Measurements from ENCODE around the gene SHQ1.
"Not testable (repeated sequence)": the region's sequence is repeated elsewhere in the genome, so short reads cannot be mapped to it uniquely, and the experiment has no call there.

The SHQ1 gene

DNA sequence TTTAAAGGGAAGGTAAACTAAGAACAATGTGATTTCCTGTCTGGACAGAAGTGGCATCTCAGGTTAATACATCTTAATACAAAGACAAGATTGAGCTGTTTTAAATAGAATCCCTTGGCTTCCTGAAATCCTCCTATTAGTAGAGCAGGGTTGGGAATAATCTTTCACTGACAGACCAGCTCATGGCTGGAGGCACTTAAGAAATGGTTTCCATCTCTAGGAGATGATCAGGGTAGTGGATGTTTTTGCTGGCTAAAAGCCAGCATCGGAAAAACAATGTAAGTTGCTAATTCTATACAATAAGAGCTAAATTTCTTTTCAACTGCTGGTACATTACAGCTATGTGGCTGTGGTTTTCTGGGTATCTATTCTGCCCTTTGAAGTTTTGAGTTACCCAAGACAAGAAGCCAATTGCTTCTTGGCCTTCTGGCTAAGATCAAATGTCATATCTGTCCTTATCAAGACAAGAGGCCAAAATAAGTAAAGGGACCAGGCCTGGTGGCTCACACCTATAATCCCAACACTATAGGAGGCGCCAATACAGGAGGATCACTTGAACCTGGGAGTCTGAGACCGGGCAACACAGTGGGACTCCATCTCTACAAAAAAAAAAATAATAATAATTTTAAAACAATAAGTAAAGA is 49.6 kb downstream of the SHQ1 start:
- H3K79me2 ChIP-seq (ENCODE audit: control insufficient read depth, insufficient read depth, low read length, unreplicated experiment): no peaks in the 10 kb centered on the region
- no peaks in the 10 kb centered on the region for H3K36me3 ChIP-seq (ENCODE audit: insufficient read depth, low read length)
- no peak overlapping the region for H3K4me3 ChIP-seq (ENCODE audit: low read depth, low read length)
- no peaks in the 10 kb centered on the region for H3K27me3 ChIP-seq (ENCODE audit: insufficient read depth, low read length)
- peak overlapping the region; percentile 18; the same call in 1 of the 2 replicates for H3K27ac ChIP-seq (ENCODE audit: low read depth, low read length)
- no peak overlapping the region for H2AFZ ChIP-seq (ENCODE audit: low read length, unreplicated experiment)
- H3K4me1 ChIP-seq (ENCODE audit: control insufficient read depth, insufficient read depth, low read length, unreplicated experiment): peaks cover 13% of the 10 kb centered on the region

DNA sequence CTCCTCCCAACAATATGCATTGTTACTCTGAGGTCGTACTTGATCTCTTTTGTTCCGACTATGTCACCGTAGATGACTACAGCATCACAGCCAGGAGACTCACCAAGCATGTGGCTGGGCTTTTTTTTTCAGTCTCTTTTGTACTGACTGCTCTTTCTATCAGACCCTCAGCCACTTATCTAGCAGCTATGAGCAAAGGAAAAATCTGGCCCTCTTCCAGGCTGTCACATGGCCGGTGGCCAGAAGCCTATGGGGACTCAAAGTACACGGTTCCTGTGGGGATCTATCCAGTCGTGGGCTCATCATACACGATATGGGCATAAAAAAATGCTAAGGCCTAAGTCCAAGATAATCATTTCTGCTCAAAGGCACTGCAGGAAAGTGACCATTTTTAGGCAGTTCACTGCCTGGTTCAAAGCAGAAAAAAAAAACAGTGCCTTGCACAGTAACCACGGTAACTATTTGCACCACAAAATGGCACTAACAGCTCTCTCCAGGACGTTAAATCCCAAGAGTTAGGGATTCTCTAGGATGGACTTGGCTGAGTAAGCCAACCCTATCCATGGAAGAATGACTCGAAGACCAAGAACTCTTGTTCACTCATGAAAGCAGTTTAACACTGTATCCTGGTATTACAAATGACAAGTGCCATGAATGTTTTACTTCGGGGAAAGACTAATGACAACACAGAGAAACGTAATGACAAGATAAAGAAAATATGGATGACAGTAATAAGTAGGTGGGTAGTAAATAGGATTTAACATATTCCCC is 50.3 kb downstream of the SHQ1 start:
- no peaks in the 10 kb centered on the region for H3K36me3 ChIP-seq (ENCODE audit: insufficient read depth, low read length)
- H3K79me2 ChIP-seq (ENCODE audit: control insufficient read depth, insufficient read depth, low read length, unreplicated experiment): no peaks in the 10 kb centered on the region
- no peak overlapping the region for H2AFZ ChIP-seq (ENCODE audit: low read length, unreplicated experiment)
- H3K4me1 ChIP-seq (ENCODE audit: control insufficient read depth, insufficient read depth, low read length, unreplicated experiment): peaks cover 13% of the 10 kb centered on the region
- peak overlapping the region; percentile 18; the same call in 1 of the 2 replicates for H3K27ac ChIP-seq (ENCODE audit: low read depth, low read length)
- H3K27me3 ChIP-seq (ENCODE audit: insufficient read depth, low read length): no peaks in the 10 kb centered on the region
- H3K4me3 ChIP-seq (ENCODE audit: low read depth, low read length): no peak overlapping the region

DNA sequence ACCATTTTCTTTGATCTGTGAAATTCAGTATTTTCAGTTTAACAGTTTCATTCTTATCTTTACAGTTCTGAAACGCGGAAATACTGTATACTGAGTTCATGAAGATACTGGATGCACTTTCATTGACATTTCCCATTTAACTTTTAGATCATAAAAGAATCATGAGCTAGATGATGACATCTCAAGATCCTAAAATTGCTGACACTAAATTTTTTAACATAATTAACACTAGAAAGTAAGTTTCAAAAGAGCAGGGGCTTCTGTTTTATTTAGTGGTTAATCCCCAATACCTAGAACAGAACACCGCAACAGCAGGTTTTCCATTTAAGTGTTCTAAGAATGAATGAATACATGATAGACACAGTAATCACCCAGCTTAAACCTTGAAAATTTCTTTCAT is 54.2 kb downstream of the SHQ1 start:
- Histone ChIP-seq H3K4me3 (ENCODE audit: low read depth, low read length) (no peak overlapping the region), H3K27ac (ENCODE audit: low read depth, low read length) (no peak overlapping the region), H3K4me1 (ENCODE audit: control insufficient read depth, insufficient read depth, low read length, unreplicated experiment) (peaks cover 21% of the 10 kb centered on the region), H2AFZ (ENCODE audit: low read length, unreplicated experiment) (no peak overlapping the region), H3K36me3 (ENCODE audit: insufficient read depth, low read length) (peaks cover 4% of the 10 kb centered on the region; the same call in 1 of the 2 replicates), H3K27me3 (ENCODE audit: insufficient read depth, low read length) (no peaks in the 10 kb centered on the region), H3K79me2 (ENCODE audit: control insufficient read depth, insufficient read depth, low read length, unreplicated experiment) (no peaks in the 10 kb centered on the region)

DNA sequence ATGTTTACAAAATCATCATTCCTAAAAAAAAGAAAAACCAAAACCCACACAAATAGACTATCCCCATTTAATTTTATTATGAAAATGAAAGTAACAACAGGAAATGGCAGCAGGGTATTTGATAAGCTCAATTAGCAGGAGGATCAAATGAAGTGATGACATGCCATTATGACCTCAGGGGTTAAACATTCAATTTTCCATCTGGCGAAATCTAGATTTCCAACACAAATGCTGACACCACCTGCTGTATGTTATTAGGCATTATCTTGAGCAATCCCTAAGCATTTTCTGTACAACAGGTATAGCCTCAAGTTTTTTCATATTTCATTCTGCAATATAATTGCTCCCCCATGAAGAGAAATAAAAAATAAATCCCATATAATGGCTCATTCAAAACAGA is 57.1 kb downstream of the SHQ1 start:
- no peaks in the 10 kb centered on the region for H3K27me3 ChIP-seq (ENCODE audit: insufficient read depth, low read length)
- no peak overlapping the region for H3K27ac ChIP-seq (ENCODE audit: low read depth, low read length)
- no peak overlapping the region for H2AFZ ChIP-seq (ENCODE audit: low read length, unreplicated experiment)
- H3K4me3 ChIP-seq (ENCODE audit: low read depth, low read length): no peak overlapping the region
- H3K36me3 ChIP-seq (ENCODE audit: insufficient read depth, low read length): peaks cover 4% of the 10 kb centered on the region; the same call in 1 of the 2 replicates
- H3K79me2 ChIP-seq (ENCODE audit: control insufficient read depth, insufficient read depth, low read length, unreplicated experiment): no peaks in the 10 kb centered on the region
- H3K4me1 ChIP-seq (ENCODE audit: control insufficient read depth, insufficient read depth, low read length, unreplicated experiment): peaks cover 8% of the 10 kb centered on the region

DNA sequence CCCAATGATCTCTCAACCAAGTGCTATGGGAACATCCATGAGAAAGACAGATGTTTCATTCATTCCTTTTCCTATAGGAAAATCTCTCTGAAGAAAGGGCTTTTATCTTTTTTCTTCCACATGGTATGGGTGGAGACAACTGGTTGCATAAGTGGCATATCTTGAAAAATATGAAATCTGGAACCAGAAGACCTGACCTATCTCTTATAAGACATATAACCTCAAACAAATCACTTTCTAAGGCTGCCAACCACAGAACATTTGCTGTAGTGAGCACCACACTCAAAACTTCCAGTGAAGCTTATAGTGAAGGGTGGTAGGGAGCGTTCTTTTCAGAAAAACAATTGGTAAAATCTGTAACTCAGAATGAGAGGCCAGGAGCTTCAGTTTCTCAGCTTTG is 58.5 kb downstream of the SHQ1 start:
- H3K79me2 ChIP-seq (ENCODE audit: control insufficient read depth, insufficient read depth, low read length, unreplicated experiment): no peaks in the 10 kb centered on the region
- no peak overlapping the region for H3K27ac ChIP-seq (ENCODE audit: low read depth, low read length)
- H2AFZ ChIP-seq (ENCODE audit: low read length, unreplicated experiment): no peak overlapping the region
- H3K36me3 ChIP-seq (ENCODE audit: insufficient read depth, low read length): peaks cover 4% of the 10 kb centered on the region; the same call in 1 of the 2 replicates
- no peaks in the 10 kb centered on the region for H3K27me3 ChIP-seq (ENCODE audit: insufficient read depth, low read length)
- H3K4me1 ChIP-seq (ENCODE audit: control insufficient read depth, insufficient read depth, low read length, unreplicated experiment): peaks cover 8% of the 10 kb centered on the region
- no peak overlapping the region for H3K4me3 ChIP-seq (ENCODE audit: low read depth, low read length)

DNA sequence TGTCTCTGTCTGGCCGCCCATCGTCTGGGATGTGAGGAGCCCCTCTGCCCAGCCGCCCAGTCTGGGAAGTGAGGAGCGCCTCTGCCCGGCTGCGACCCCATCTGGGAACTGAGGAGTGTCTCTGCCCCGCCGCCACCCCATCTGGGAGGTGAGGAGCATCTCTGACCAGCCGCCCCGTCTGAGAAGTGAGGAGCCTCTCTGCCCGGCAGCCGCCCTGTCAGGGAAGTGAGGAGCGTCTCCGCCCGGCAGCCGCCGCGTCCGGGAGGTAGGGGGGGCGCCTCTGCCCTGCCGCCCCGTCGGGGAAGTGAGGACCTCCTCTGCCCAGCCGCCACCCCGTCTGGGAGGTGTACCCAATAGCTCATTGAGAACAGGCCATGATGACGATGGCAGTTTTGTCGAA is 60.0 kb downstream of the SHQ1 start:
- not testable (repeated sequence) for H3K27me3 ChIP-seq (ENCODE audit: insufficient read depth, low read length); H3K36me3 ChIP-seq (ENCODE audit: insufficient read depth, low read length); H3K79me2 ChIP-seq (ENCODE audit: control insufficient read depth, insufficient read depth, low read length, unreplicated experiment); H3K27ac ChIP-seq (ENCODE audit: low read depth, low read length); H3K4me3 ChIP-seq (ENCODE audit: low read depth, low read length); H3K4me1 ChIP-seq (ENCODE audit: control insufficient read depth, insufficient read depth, low read length, unreplicated experiment); H2AFZ ChIP-seq (ENCODE audit: low read length, unreplicated experiment)

DNA sequence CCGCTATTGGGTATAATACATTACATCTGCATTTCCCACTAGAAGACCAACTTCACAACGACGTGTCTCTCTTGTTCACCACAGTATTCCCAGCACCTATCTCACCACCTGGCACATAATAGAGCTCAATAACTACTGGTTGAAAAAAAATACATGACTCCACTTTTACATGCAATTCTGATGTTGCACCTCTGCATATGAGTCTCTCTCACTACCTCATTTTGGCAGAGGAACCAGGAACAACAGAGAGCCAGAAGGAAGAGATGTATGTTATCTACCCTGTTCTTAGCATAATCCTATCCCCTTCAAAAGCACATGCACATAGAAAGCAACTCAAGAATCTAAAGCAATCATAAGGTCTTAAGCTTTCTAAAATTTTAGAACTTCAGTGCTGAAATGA is 61.6 kb downstream of the SHQ1 start:
- no peaks in the 10 kb centered on the region for H3K79me2 ChIP-seq (ENCODE audit: control insufficient read depth, insufficient read depth, low read length, unreplicated experiment)
- no peaks in the 10 kb centered on the region for H3K27me3 ChIP-seq (ENCODE audit: insufficient read depth, low read length)
- H2AFZ ChIP-seq (ENCODE audit: low read length, unreplicated experiment): no peak overlapping the region
- H3K36me3 ChIP-seq (ENCODE audit: insufficient read depth, low read length): no peaks in the 10 kb centered on the region
- H3K4me3 ChIP-seq (ENCODE audit: low read depth, low read length): no peak overlapping the region
- H3K4me1 ChIP-seq (ENCODE audit: control insufficient read depth, insufficient read depth, low read length, unreplicated experiment): peaks cover 8% of the 10 kb centered on the region
- no peak overlapping the region for H3K27ac ChIP-seq (ENCODE audit: low read depth, low read length)

DNA sequence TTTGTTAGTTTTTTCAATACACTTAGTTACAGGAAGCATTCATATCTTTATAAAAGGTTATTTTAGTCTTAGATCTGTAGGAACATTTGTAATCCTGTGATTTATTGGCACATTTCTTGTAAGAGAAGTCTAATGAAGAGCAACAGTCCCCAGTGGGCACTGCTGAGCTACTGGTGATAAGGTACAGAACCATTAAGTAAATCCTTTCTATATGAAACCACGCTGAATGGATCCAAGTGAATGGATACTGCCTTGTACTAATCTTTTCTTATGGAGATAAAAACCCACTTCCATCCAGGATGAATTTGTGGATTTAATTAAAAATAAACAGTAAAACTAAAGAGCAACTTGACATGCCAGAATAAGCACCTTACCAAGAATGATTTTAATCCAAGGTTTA is 64.0 kb downstream of the SHQ1 start:
- no peaks in the 10 kb centered on the region for H3K36me3 ChIP-seq (ENCODE audit: insufficient read depth, low read length)
- H3K27me3 ChIP-seq (ENCODE audit: insufficient read depth, low read length): no peaks in the 10 kb centered on the region
- H3K27ac ChIP-seq (ENCODE audit: low read depth, low read length): no peak overlapping the region
- no peak overlapping the region for H3K4me3 ChIP-seq (ENCODE audit: low read depth, low read length)
- no peak overlapping the region for H2AFZ ChIP-seq (ENCODE audit: low read length, unreplicated experiment)
- H3K4me1 ChIP-seq (ENCODE audit: control insufficient read depth, insufficient read depth, low read length, unreplicated experiment): no peaks in the 10 kb centered on the region
- no peaks in the 10 kb centered on the region for H3K79me2 ChIP-seq (ENCODE audit: control insufficient read depth, insufficient read depth, low read length, unreplicated experiment)

DNA sequence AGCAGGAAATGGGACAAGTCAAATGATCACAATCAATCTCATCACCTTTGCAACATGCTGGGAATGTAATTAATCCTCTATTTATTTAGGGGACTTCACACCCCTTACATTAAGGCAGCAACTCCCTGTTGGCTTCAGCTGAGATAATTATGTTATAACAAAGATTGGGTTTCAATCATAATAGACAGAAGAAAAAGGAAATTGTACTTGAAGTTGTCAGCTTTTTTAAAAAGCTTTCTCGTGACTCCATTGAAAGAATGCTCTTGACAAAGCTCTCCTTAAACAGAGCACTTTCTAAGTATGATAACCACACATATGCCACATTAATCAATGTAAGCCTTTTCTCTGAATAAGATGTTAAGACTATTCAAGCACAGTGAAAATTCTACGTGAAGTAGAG is 65.7 kb downstream of the SHQ1 start:
- H3K79me2 ChIP-seq (ENCODE audit: control insufficient read depth, insufficient read depth, low read length, unreplicated experiment): no peaks in the 10 kb centered on the region
- H3K4me1 ChIP-seq (ENCODE audit: control insufficient read depth, insufficient read depth, low read length, unreplicated experiment): no peaks in the 10 kb centered on the region
- H3K4me3 ChIP-seq (ENCODE audit: low read depth, low read length): no peak overlapping the region

DNA sequence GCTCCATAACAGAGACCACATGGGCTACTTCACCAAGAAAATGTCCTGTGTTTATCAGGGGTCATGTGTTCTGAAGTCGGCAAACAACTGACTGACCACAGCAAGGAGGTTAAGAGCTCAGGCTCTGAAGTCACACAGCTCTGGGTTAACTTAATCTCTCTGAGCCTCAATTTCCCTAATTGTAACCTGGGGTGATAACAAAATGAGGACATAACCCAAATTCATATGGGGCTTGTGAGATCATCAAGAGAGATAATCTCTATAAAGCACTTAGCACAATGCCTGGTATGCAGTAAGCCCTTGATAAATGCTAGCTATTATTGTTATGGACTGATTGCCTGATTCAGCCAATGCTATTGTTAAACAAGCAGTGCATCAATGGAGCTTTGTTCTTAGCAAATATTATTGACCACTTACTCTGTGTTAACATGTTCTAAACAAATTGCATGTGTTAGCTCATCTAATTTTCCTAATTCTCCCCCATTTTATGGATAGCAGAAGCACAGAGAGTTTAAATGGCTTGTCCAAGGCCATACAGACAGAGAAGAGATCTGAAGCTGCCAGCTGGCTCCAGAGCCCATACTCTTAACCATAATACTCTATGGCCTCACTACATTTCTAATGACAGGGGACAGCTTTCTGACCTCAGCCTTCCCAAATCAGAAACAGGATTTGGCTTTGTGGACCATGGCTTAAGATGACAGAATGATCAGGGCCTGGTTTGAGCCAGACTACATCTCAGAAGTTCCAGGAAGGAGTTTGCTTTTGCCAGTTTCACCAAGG is 78.3 kb downstream of the SHQ1 start:
- Histone ChIP-seq H3K27me3 (ENCODE audit: insufficient read depth, low read length) (no peaks in the 10 kb centered on the region), H3K27ac (ENCODE audit: low read depth, low read length) (no peak overlapping the region), H3K36me3 (ENCODE audit: insufficient read depth, low read length) (no peaks in the 10 kb centered on the region)

More for the DNA sequence above, 65.7 kb downstream of the SHQ1 start:
- H3K27ac ChIP-seq (ENCODE audit: low read depth, low read length): no peak overlapping the region
- no peaks in the 10 kb centered on the region for H3K36me3 ChIP-seq (ENCODE audit: insufficient read depth, low read length)
- no peak overlapping the region for H2AFZ ChIP-seq (ENCODE audit: low read length, unreplicated experiment)
- no peaks in the 10 kb centered on the region for H3K27me3 ChIP-seq (ENCODE audit: insufficient read depth, low read length)

More for the DNA sequence above, 78.3 kb downstream of the SHQ1 start:
- Histone ChIP-seq H3K79me2 (ENCODE audit: control insufficient read depth, insufficient read depth, low read length, unreplicated experiment) (no peaks in the 10 kb centered on the region), H3K4me3 (ENCODE audit: low read depth, low read length) (no peak overlapping the region), H3K4me1 (ENCODE audit: control insufficient read depth, insufficient read depth, low read length, unreplicated experiment) (no peaks in the 10 kb centered on the region), H2AFZ (ENCODE audit: low read length, unreplicated experiment) (no peak overlapping the region)

Measured in ACC112 (cell line).